Pancreas (tissue), 10 donors: Measurements from ENCODE around the gene MAPT. TPM values are rescaled to one million over a fixed set of nuclear protein-coding genes. Genes with fewer than 3 reads are reported as not detected.

ENCODE experiments used
- ATAC-seq, 4 donors: fragments of 200-7000 bp; cut with Tn5 transposase; one replicate each; pipeline versions ENCODE4 v1.8.0 to v1.9.1; 2020; ENCODE audit warnings: mild to moderate bottlenecking in 4 of 4, moderate library complexity in 4 of 4
- DNase-seq, 6 donors: peaks; one replicate each; pipeline ENCODE4 v3.0.0-alpha.2; 2020
- FAIRE-seq: peaks from 2 replicates; lab custom pipeline; 2012; peaks lifted over from hg19 to GRCh38; lab: Jason Lieb, UNC
- H3K27ac ChIP-seq, 4 donors: fragments of 200-600 bp; sonication (generic); 1 replicate in 3 of 4; 2 replicates in 1 of 4; pipeline versions ENCODE4 v1.5.0 to v1.8.0; 2020
- H3K27me3 ChIP-seq, 4 donors: fragments of 200-600 bp; one replicate each; pipeline ENCODE4 v1.8.0; 2021
- H3K36me3 ChIP-seq, 3 donors: fragments of 200-600 bp; sonication (generic) in 1 of 3; one replicate each; pipeline versions ENCODE4 v1.5.0 to v1.8.0; 2020 to 2021
- H3K4me1 ChIP-seq, 3 donors: fragments of 200-600 bp; one replicate each; pipeline ENCODE4 v1.8.0; 2021
- H3K4me3 ChIP-seq, 4 donors: fragments of 200-600 bp; sonication (generic) in 2 of 4; one replicate each; pipeline versions ENCODE4 v1.5.0 to v1.8.0; 2020 to 2021
- H3K9me3 ChIP-seq, 4 donors: fragments of 200-600 bp; one replicate each; pipeline ENCODE4 v1.8.0; 2021
- CTCF ChIP-seq, 4 donors: fragments of 200-600 bp; sonication (generic) in 3 of 4; IDR thresholded peaks; one replicate each; pipeline versions ENCODE4 v1.5.0 to v1.8.0; 2021; ENCODE audit warnings: antibody characterized with exemption in 4 of 4
- WGBS, 2 donors: extraction: QIAGEN DNeasy Blood & Tissue Kit; methylation state at CpG; one replicate each; pipeline ENCODE4 v1.1.7; 2013; 5-methylcytosine and 5-hydroxymethylcytosine counted together
- intact Hi-C, 3 donors: fragments of 100-400 bp; cut with DNase I; formaldehyde crosslinking; loops; one replicate each; pipeline versions ENCODE4 v1.11.1 to v1.14.2; 2022
- polyA plus RNA-seq, 2 donors: library from polyadenylated mRNA; stranded (reverse); fragments of 200-250 nt; gene quantifications; one replicate each; pipeline ENCODE4 v1.2.3, GENCODE V29; 2013
- total RNA-seq, 6 donors: library from RNA; stranded (reverse); fragmentation: NEBNext Ultra II Directional in 4 of 6; extraction: Animal tissue kit (Norgen Biotek cat#: 25700) in 4 of 6; gene quantifications; one replicate each; pipeline versions ENCODE4 v1.2.1 to v1.2.4, GENCODE V29; 2021 to 2023
- donor health status: healthy with polysubstance abuse.
- donor health status: DM: no; HTN: no; CAD: no; lungs with moderate emphysema.
- donor health status: DM: no; HTN: no; CAD: no.
- donor health status: control.
- donor health status: control.
- donor health status: Bipolar disorder and iron deficiency.
- donor health status: DM: yes; HTN: yes; CAD: no.
- donor health status: DM: no; HTN: no; CAD: no.
- donor health status: DM: no; HTN: no; CAD: no.
- donor health status: DM: yes; HTN: yes; CAD: no.

Gene MAPT
- total and polyA plus RNA-seq, 8 donors, result 1.1 to 3.2 (median 1.7) TPM

GRCh38 chr17:45987706-45988105 lies 93.4 kb downstream of the MAPT start:
- Histone ChIP-seq H3K27me3 (no peaks in the 10 kb centered on the region), H3K4me3 (no peak overlapping the region), H3K4me1 (no peaks in the 10 kb centered on the region), H3K9me3 (no peaks in the 10 kb centered on the region), H3K27ac (no peak overlapping the region), H3K36me3 (no peaks in the 10 kb centered on the region)
- intact Hi-C loops, result no loop called here
- ATAC-seq, result no peak
- TF ChIP-seq CTCF (IDR thresholded peaks at IDR 0.05), result no peak
- 87 to 99% methylated on average over 5 of the region's 5 CpGs for WGBS, 2 donors
- no peak for FAIRE-seq
- DNase-seq, result no peak

DNA sequence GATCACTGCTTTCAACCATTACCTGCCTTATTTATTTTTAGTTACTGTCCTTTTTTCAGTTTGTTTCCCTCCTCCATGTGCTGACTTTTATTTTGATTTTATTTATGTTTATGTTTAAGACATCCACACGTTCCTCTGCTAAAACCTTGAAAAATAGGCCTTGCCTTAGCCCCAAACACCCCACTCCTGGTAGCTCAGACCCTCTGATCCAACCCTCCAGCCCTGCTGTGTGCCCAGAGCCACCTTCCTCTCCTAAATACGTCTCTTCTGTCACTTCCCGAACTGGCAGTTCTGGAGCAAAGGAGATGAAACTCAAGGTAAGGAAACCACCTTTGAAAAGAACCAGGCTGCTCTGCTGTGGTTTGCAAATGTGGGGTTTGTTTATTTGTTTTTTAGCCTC lies 95.4 kb downstream of the MAPT start:
- intact Hi-C loops, result no loop called here
- no peak for ATAC-seq

DNA sequence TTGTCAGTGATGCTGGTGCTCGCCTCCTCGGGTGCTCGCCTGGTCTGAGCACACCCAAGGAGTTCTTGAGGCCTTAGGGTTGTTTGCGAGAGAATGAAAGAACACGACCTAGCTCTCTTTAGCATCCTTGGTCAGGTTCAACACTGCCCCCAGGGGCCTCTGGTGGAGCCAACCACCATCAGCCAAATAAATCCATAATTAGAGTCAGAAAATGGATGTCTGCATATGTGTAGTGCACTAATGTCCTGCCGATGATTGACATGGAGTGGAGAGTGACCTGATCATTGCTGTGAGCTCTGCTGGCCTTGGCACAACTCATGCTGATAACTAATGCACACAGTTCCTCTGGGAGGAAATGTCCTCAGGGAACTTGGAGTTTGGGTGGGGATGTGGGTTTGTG lies 96.5 kb downstream of the MAPT start:
- Histone ChIP-seq H3K27ac (no peak overlapping the region), H3K4me3 (no peak overlapping the region), H3K36me3 (no peaks in the 10 kb centered on the region), H3K9me3 (no peaks in the 10 kb centered on the region), H3K4me1 (no peaks in the 10 kb centered on the region), H3K27me3 (no peaks in the 10 kb centered on the region)
- TF ChIP-seq CTCF (IDR thresholded peaks at IDR 0.05), result no peak
- WGBS, 2 donors, result 82% methylated on average over 6 of the region's 6 CpGs
- ATAC-seq, result no peak
- intact Hi-C loops, result no loop called here
- FAIRE-seq, result no peak
- no peak for DNase-seq

More for the DNA sequence above, 95.4 kb downstream of the MAPT start:
- Histone ChIP-seq H3K36me3 (no peaks in the 10 kb centered on the region), H3K4me1 (no peaks in the 10 kb centered on the region), H3K27ac (no peak overlapping the region), H3K27me3 (no peaks in the 10 kb centered on the region), H3K4me3 (no peak overlapping the region), H3K9me3 (no peaks in the 10 kb centered on the region)
- no peak for TF ChIP-seq CTCF (IDR thresholded peaks at IDR 0.05)
- no peak for FAIRE-seq
- 76 to 94% methylated on average over 3 of the region's 3 CpGs for WGBS, 2 donors
- no peak for DNase-seq

- no peak for FAIRE-seq
- intact Hi-C loops, result no loop called here
- no peaks in the 10 kb centered on the region for H3K9me3 ChIP-seq
- peak in 1 of 6 donors; percentile 18 for DNase-seq
- H3K27me3 ChIP-seq, result no peaks in the 10 kb centered on the region
- no peak for TF ChIP-seq CTCF (IDR thresholded peaks at IDR 0.05)
- no peak for ATAC-seq
- H3K4me3 ChIP-seq, result no peak overlapping the region
- H3K36me3 ChIP-seq, result no peaks in the 10 kb centered on the region
- no peaks in the 10 kb centered on the region for H3K4me1 ChIP-seq
- 91 to 92% methylated on average over 10 of the region's 10 CpGs for WGBS, 2 donors
- no peak overlapping the region for H3K27ac ChIP-seq
Observed at GRCh38 chr17:45991341-45991740, 97.0 kb downstream of the MAPT start.

DNA sequence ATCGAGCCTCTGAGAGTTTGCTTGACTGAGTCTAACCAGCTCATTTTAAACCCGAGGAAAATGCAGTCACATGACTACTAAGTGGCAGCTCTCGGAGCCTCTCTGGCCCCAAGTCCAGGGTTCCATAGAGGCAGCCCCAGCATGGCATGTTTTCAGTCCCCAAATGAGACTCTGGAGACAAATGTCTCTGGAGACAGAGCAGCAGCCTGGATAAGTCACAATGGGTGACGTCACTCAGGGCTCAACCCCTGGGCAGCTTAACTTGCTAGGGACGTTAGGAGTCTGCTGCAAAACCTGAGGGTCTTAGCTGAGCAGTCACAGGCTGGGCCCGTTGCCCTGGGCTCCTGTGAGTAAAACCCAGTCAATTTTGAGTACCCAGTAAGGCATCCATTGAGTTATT lies 97.8 kb downstream of the MAPT start:
- no peak for FAIRE-seq
- Histone ChIP-seq H3K27ac (no peak overlapping the region), H3K9me3 (no peaks in the 10 kb centered on the region), H3K27me3 (no peaks in the 10 kb centered on the region), H3K4me3 (no peak overlapping the region), H3K36me3 (no peaks in the 10 kb centered on the region), H3K4me1 (no peaks in the 10 kb centered on the region)
- intact Hi-C loops, result no loop called here
- ATAC-seq, result no peak
- no peak for TF ChIP-seq CTCF (IDR thresholded peaks at IDR 0.05)
- WGBS, 2 donors, result 71 to 74% methylated on average over 6 of the region's 6 CpGs
- peak in 1 of 6 donors; percentile 14 for DNase-seq
